ENCODE data around the gene MIA2. TPM values are rescaled to one million over a fixed set of nuclear protein-coding genes. Genes with fewer than 3 reads are reported as not detected.

MIA2 gene
- polyA plus RNA-seq, 1 of the 3 experiments (the other 2 are of a cell fraction), result 2.6 TPM

GRCh38 chr14:39383741-39384140 is 150.0 kb downstream of the MIA2 start:
- no peak overlapping the region for H3K4me3 ChIP-seq (ENCODE audit: low read depth in 2 of 2, low read length in 1 of 2)
- no peaks in the 10 kb centered on the region for H3K36me3 ChIP-seq (replicated peaks in 1 of 2; ENCODE audit: control insufficient read depth in 1 of 2, insufficient read depth in 2 of 2, low read length in 1 of 2)
- no peak overlapping the region for H3K4me2 ChIP-seq
- H3K27me3 ChIP-seq (ENCODE audit: insufficient read depth), result no peaks in the 10 kb centered on the region
- H3K27ac ChIP-seq (ENCODE audit: low read depth in 2 of 2, low read length in 1 of 2), result no peak overlapping the region
- no peaks in the 10 kb centered on the region for H3K9me2 ChIP-seq
- no peaks in the 10 kb centered on the region for H3F3A ChIP-seq (replicated peaks; ENCODE audit: insufficient read depth)
- CTCF ChIA-PET, result no interaction called here
- DNase-seq, result no peak
- H3K79me2 ChIP-seq (ENCODE audit: insufficient read depth), result no peaks in the 10 kb centered on the region
- WGBS (ENCODE audit: low lambda C conversion rate), result 86% methylated on average over 1 of the region's 1 CpG
- H4K20me1 ChIP-seq (ENCODE audit: insufficient read depth), result no peaks in the 10 kb centered on the region
- H2AFZ ChIP-seq (ENCODE audit: low read depth), result no peak overlapping the region
- no peak overlapping the region for H3K9ac ChIP-seq
- POLR2A ChIA-PET, result no interaction called here
- H3K9me3 ChIP-seq, result no peaks in the 10 kb centered on the region
- TF ChIP-seq ELF1 (IDR thresholded peaks at IDR 0.05), result no peak
- no peak for TF ChIP-seq NRF1 (IDR thresholded peaks at IDR 0.05; ENCODE audit: low read depth, low read length)
- no peak for TF ChIP-seq SIN3A (IDR thresholded peaks at IDR 0.05; ENCODE audit: borderline replicate concordance, low read depth, low read length)
- TF ChIP-seq FOXM1 (IDR thresholded peaks at IDR 0.05; ENCODE audit: low read depth), result no peak
- no peak for TF ChIP-seq NFIC (IDR thresholded peaks at IDR 0.05; ENCODE audit: borderline replicate concordance)
- no peak for TF ChIP-seq TCF12 (IDR thresholded peaks at IDR 0.05)
- TF ChIP-seq EZH2phosphoT487 (IDR thresholded peaks at IDR 0.05; ENCODE audit: borderline replicate concordance, low read depth), result no peak
- TF ChIP-seq GATA2 (CRISPR knock-in tag; IDR thresholded peaks at IDR 0.05), result no peak
- TF ChIP-seq USF2 (IDR thresholded peaks at IDR 0.05; ENCODE audit: borderline replicate concordance, low read depth, low read length), result no peak
- no peak for TF ChIP-seq RCOR1 (IDR thresholded peaks at IDR 0.05; ENCODE audit: low read length)
- TF ChIP-seq SMC3 (IDR thresholded peaks at IDR 0.05; ENCODE audit: low read depth, low read length), result no peak
- no peak for TF ChIP-seq POLR2AphosphoS5 (IDR thresholded peaks at IDR 0.05; ENCODE audit: low read depth, low read length)
- TF ChIP-seq USF1 (IDR thresholded peaks at IDR 0.05; ENCODE audit: borderline replicate concordance, low read depth), result no peak
- no peak for TF ChIP-seq MEF2A (IDR thresholded peaks at IDR 0.05; ENCODE audit: borderline replicate concordance, low read depth)
- TF ChIP-seq CHD2 (IDR thresholded peaks at IDR 0.05; ENCODE audit: low read length, partially characterized antibody), result no peak
- no peak for TF ChIP-seq YY1 (IDR thresholded peaks at IDR 0.05; ENCODE audit: low read depth)
- TF ChIP-seq IRF3 (IDR thresholded peaks at IDR 0.05; ENCODE audit: low read depth, low read length), result no peak
- H3K4me1 ChIP-seq (ENCODE audit: control insufficient read depth in 1 of 2, insufficient read depth in 2 of 2, low read depth in 1 of 2, low read length in 1 of 2), result no peaks in the 10 kb centered on the region

- Histone ChIP-seq H3K79me2 (ENCODE audit: insufficient read depth) (no peaks in the 10 kb centered on the region), H3K27ac (ENCODE audit: low read depth in 2 of 2, low read length in 1 of 2) (no peak overlapping the region), H3K9me3 (no peaks in the 10 kb centered on the region), H3K9me2 (no peaks in the 10 kb centered on the region), H3K4me1 (ENCODE audit: control insufficient read depth in 1 of 2, insufficient read depth in 2 of 2, low read depth in 1 of 2, low read length in 1 of 2) (no peaks in the 10 kb centered on the region), H2AFZ (ENCODE audit: low read depth) (no peak overlapping the region), H3K9ac (no peak overlapping the region), H3K36me3 (replicated peaks in 1 of 2; ENCODE audit: control insufficient read depth in 1 of 2, insufficient read depth in 2 of 2, low read length in 1 of 2) (no peaks in the 10 kb centered on the region), H3K27me3 (ENCODE audit: insufficient read depth) (no peaks in the 10 kb centered on the region), H3F3A (replicated peaks; ENCODE audit: insufficient read depth) (no peaks in the 10 kb centered on the region), H3K4me3 (ENCODE audit: low read depth in 2 of 2, low read length in 1 of 2) (no peak overlapping the region), H3K4me2 (no peak overlapping the region), H4K20me1 (ENCODE audit: insufficient read depth) (no peaks in the 10 kb centered on the region)
- ChIA-PET CTCF (no interaction called here), POLR2A (no interaction called here)
- no peak for DNase-seq
- WGBS (ENCODE audit: low lambda C conversion rate), result 74% methylated on average over 4 of the region's 4 CpGs
- TF ChIP-seq TAF1 (IDR thresholded peaks at IDR 0.05; ENCODE audit: borderline replicate concordance, low read depth, low read length) (no peak), EP300 (IDR thresholded peaks at IDR 0.05; ENCODE audit: borderline replicate concordance in 1 of 2, low read depth in 1 of 2, low read length in 1 of 2) (no peak), SMC3 (IDR thresholded peaks at IDR 0.05; ENCODE audit: low read depth, low read length) (no peak), USF1 (IDR thresholded peaks at IDR 0.05; ENCODE audit: borderline replicate concordance, low read depth) (no peak), REST (IDR thresholded peaks at IDR 0.05; ENCODE audit: low read depth, low read length) (no peak)
Measured at GRCh38 chr14:39384177-39384576, 150.5 kb downstream of the MIA2 start.
